HepG2 (cell line): ENCODE measurements around the gene KMT2E. TPM values are rescaled to one million over a fixed set of nuclear protein-coding genes. Genes with fewer than 3 reads are reported as not detected.

ENCODE experiments used
- ATAC-seq: fragments of 200-7000 bp; cut with Tn5 transposase; 3 replicates; pipeline ENCODE4 v1.9.1; 2020; ENCODE audit warnings: mild to moderate bottlenecking, moderate library complexity
- BruUV-seq: library from RNA; stranded (reverse); fragments of 400-500 nt; replicated peaks from 2 replicates; lab custom pipeline; 2021; lab: Mats Ljungman, UMichigan
- CTCF ChIA-PET: fragments of 300-600 bp; formaldehyde crosslinking; extraction: SDS; loops from one replicate; lab custom pipeline; 2021; ENCODE audit warnings: low total read pairs, inconsistent platforms, low intra/inter-chr PET ratio; lab: Yijun Ruan, JAX
- POLR2A ChIA-PET: fragments of 350-600 bp; sonication (Branson Sonifier 250); formaldehyde crosslinking; loops from one replicate; lab custom pipeline; 2020; ENCODE audit warnings: antibody characterized with exemption, inconsistent platforms; lab: Yijun Ruan, JAX
- DNase-seq: peaks from one replicate; pipeline ENCODE4 v3.0.0-alpha.2; 2015; ENCODE audit warnings: low spot score
- FAIRE-seq: peaks from 3 replicates; lab custom pipeline; 2011; peaks lifted over from hg19 to GRCh38; lab: Jason Lieb, UNC
- H2AFZ ChIP-seq: one replicate; pipeline ENCODE4 v1.6.1; 2011; ENCODE audit warnings: low read length, inconsistent platforms
- H3K27ac ChIP-seq: fragments of 300-600 bp; 3 replicates; pipeline ENCODE4 v1.8.0; 2011; ENCODE audit warnings: mixed run types, mild to moderate bottlenecking, mixed read lengths, low read length, inconsistent platforms; ENCODE audit not compliant: insufficient read depth; ENCODE audit errors: extremely low read length
- H3K27me3 ChIP-seq, 2 experiments: fragments of 200-600 bp in 1 of 2; 2 replicates in 1 of 2; 3 replicates in 1 of 2; pipeline versions ENCODE4 v1.6.0 to v1.8.0; 2011; ENCODE audit warnings: low read length in 2 of 2, mild to moderate bottlenecking in 2 of 2, moderate library complexity in 2 of 2, inconsistent platforms in 1 of 2; ENCODE audit not compliant: insufficient read depth in 2 of 2, control insufficient read depth in 1 of 2
- H3K36me3 ChIP-seq, 2 experiments: fragments of 200-600 bp in 1 of 2; replicated peaks in 1 of 2; 2 replicates in 1 of 2; 3 replicates in 1 of 2; pipeline versions ENCODE4 v1.5.1 to v1.8.0; 2011; ENCODE audit warnings: low read length in 2 of 2, inconsistent platforms in 1 of 2; ENCODE audit not compliant: insufficient read depth in 2 of 2, control insufficient read depth in 1 of 2
- H3K4me1 ChIP-seq: 2 replicates; pipeline ENCODE4 v1.5.1; 2012; ENCODE audit warnings: low read length, inconsistent platforms; ENCODE audit not compliant: insufficient read depth
- H3K4me2 ChIP-seq: 2 replicates; pipeline ENCODE4 v1.6.0; 2011; ENCODE audit warnings: low read depth, low read length, inconsistent platforms
- H3K4me3 ChIP-seq, 3 experiments: fragments of 200-600 bp in 1 of 3; sonication (generic), shearing (Covaris generic) in 1 of 3; replicated peaks in 1 of 3; 2 replicates each; pipeline ENCODE4 v1.5.1; 2011 to 2016; ENCODE audit warnings: low read length in 3 of 3, inconsistent platforms in 2 of 3, low read depth in 2 of 3, mild to moderate bottlenecking in 2 of 3, control low read depth in 1 of 3, mixed read lengths in 1 of 3; ENCODE audit not compliant: insufficient read depth in 1 of 3
- H3K79me2 ChIP-seq: one replicate; pipeline ENCODE4 v1.6.1; 2011; ENCODE audit warnings: low read length, inconsistent platforms; ENCODE audit not compliant: insufficient read depth
- H3K9ac ChIP-seq: 2 replicates; pipeline ENCODE4 v1.6.0; 2011; ENCODE audit warnings: mild to moderate bottlenecking, low read depth, low read length, inconsistent platforms; ENCODE audit not compliant: insufficient read depth
- H3K9me3 ChIP-seq: 2 replicates; pipeline ENCODE4 v1.5.1; 2012; ENCODE audit warnings: mild to moderate bottlenecking, low read length
- H4K20me1 ChIP-seq: 2 replicates; pipeline ENCODE4 v1.6.0; 2011; ENCODE audit warnings: inconsistent platforms, mild to moderate bottlenecking, low read length, moderate library complexity; ENCODE audit not compliant: insufficient read depth
- ATF3 ChIP-seq: sonication (generic); formaldehyde crosslinking; IDR thresholded peaks from 2 replicates; pipeline ENCODE4 v1.4.0; 2020; ENCODE audit warnings: missing genetic modification reagents
- MAF1 ChIP-seq: sonication (generic); formaldehyde crosslinking; IDR thresholded peaks from 2 replicates; pipeline ENCODE4 v1.5.0; 2020; ENCODE audit warnings: missing genetic modification reagents, borderline replicate concordance
- MBD4 ChIP-seq: IDR thresholded peaks from 2 replicates; pipeline ENCODE4 v1.6.1; 2012; ENCODE audit warnings: low read length, inconsistent platforms, borderline replicate concordance
- PAX8 ChIP-seq: sonication (generic); formaldehyde crosslinking; IDR thresholded peaks from 2 replicates; pipeline ENCODE4 v1.8.0; 2022; ENCODE audit warnings: mild to moderate bottlenecking, missing genetic modification reagents, borderline replicate concordance
- RBAK ChIP-seq: sonication (generic); formaldehyde crosslinking; IDR thresholded peaks from 2 replicates; pipeline ENCODE4 v1.5.1; 2020; ENCODE audit warnings: mild to moderate bottlenecking, missing genetic modification reagents
- SRSF1 ChIP-seq: fragments of 200-400 bp; formaldehyde crosslinking; optimal IDR thresholded peaks from 2 replicates; pipeline ENCODE3; 2017; ENCODE audit warnings: mild to moderate bottlenecking, low read depth, low read length, moderate library complexity
- THAP9 ChIP-seq: sonication (generic); formaldehyde crosslinking; IDR thresholded peaks from 2 replicates; pipeline ENCODE4; 2020; ENCODE audit warnings: missing genetic modification reagents, mild to moderate bottlenecking, borderline replicate concordance
- ZNF432 ChIP-seq: sonication (generic); formaldehyde crosslinking; IDR thresholded peaks from 2 replicates; pipeline ENCODE4 v1.5.0; 2020; ENCODE audit warnings: missing genetic modification reagents, mild to moderate bottlenecking, borderline replicate concordance
- ZNF572 ChIP-seq: sonication (generic); formaldehyde crosslinking; IDR thresholded peaks from 2 replicates; pipeline ENCODE4 v1.5.1; 2020; ENCODE audit warnings: mild to moderate bottlenecking, missing genetic modification reagents
- ZNF709 ChIP-seq: sonication (generic); formaldehyde crosslinking; IDR thresholded peaks from 2 replicates; pipeline ENCODE4 v1.5.0; 2020; ENCODE audit warnings: mild to moderate bottlenecking, missing genetic modification reagents
- ZZZ3 ChIP-seq: sonication (generic); formaldehyde crosslinking; IDR thresholded peaks from 2 replicates; pipeline ENCODE4 v1.4.0; 2020; ENCODE audit warnings: missing genetic modification reagents, mild to moderate bottlenecking, borderline replicate concordance
- WGBS: methylation state at CpG from one replicate; pipeline ENCODE4 v1.1.6; 2017; ENCODE audit warnings: low lambda C conversion rate; 5-methylcytosine and 5-hydroxymethylcytosine counted together
- in situ Hi-C: cut with HindIII; loops from 2 replicates; pipeline ENCODE4 v1.10.0; 2017; ENCODE audit warnings: low pct_unique_long_range_greater_than_20kb; ENCODE audit not compliant: extremely low pct_ligation_motif_present
- intact Hi-C: fragments of 100-400 bp; cut with micrococcal nuclease; formaldehyde crosslinking; loops from one replicate; pipeline ENCODE4 v1.10.0; 2022; ENCODE audit not compliant: unreplicated experiment
- polyA plus RNA-seq, 8 experiments: library from polyadenylated mRNA; depleted of rRNA in 3 of 8; stranded (reverse) in 7 of 8; unstranded in 1 of 8; fragments of >200 nt; fragmentation: Illumina TruSeq in 4 of 8; extraction: Trizol in 4 of 8; gene quantifications; 2 replicates each; pipeline versions ENCODE4 v1.2.1 to v1.2.3, GENCODE V29; 2011 to 2016; ENCODE audit warnings: low read depth in 4 of 8, missing spikeins in 1 of 8, mixed read lengths in 1 of 8; ENCODE audit not compliant: insufficient read depth in 1 of 8
- total RNA-seq, 5 experiments: library from RNA; depleted of rRNA; stranded (reverse); fragments of >200 nt; fragmentation: Illumina TruSeq; extraction: Trizol; gene quantifications; 2 replicates each; pipeline ENCODE4 v1.2.3, GENCODE V29; 2016; ENCODE audit warnings: low read depth in 1 of 5

Gene KMT2E
- total and polyA plus RNA-seq, 2 of the 13 experiments (the other 11 are each of a cell fraction or from before 2014, with no cell fraction given) = 6.3 to 24.4 TPM

GRCh38 chr7:105000200-105000599 is 13.8 kb upstream of the KMT2E start:
- POLR2A ChIA-PET = no interaction called here
- H3K4me1 ChIP-seq = peaks cover 79% of the 10 kb centered on the region
- no peak overlapping the region for H3K9ac ChIP-seq
- WGBS = 73% methylated on average over 4 of the region's 4 CpGs
- peaks cover 98% of the 10 kb centered on the region for H4K20me1 ChIP-seq
- H3K36me3 ChIP-seq = peaks cover 5 to 42% of the 10 kb centered on the region in 2 experiments
- BruUV-seq = no TSS peak
- TF ChIP-seq SRSF1 (no peak), THAP9 (CRISPR knock-in tag) (no peak), ZZZ3 (CRISPR knock-in tag) (no peak), MAF1 (CRISPR knock-in tag) (no peak), ZNF432 (CRISPR knock-in tag) (no peak), ATF3 (no peak), PAX8 (no peak), RBAK (no peak), ZNF572 (CRISPR knock-in tag) (no peak), ZNF709 (CRISPR knock-in tag) (no peak), MBD4 (no peak)
- TF ChIP-seq, all 625 proteins: peak for 0
- DNase-seq = no peak
- no peak for ATAC-seq
- Histone ChIP-seq H2AFZ (no peak overlapping the region), H3K27ac (no peak overlapping the region), H3K27me3 (no peaks in the 10 kb centered on the region), H3K79me2 (peaks cover 99% of the 10 kb centered on the region), H3K4me2 (no peak overlapping the region), H3K9me3 (no peaks in the 10 kb centered on the region), H3K4me3 (no peak overlapping the region)
- CTCF ChIA-PET = no interaction called here
- FAIRE-seq = no peak
- in situ Hi-C loops = no loop called here
- intact Hi-C loops = no loop called here
